ENCODE measurements around the gene GFPT1. TPM values are rescaled to one million over a fixed set of nuclear protein-coding genes. Genes with fewer than 3 reads are reported as not detected.

GFPT1 gene
- polyA plus RNA-seq, 3 donors: 3.6 to 4.5 (median 3.7) TPM

GRCh38 chr2:69333352-69333751 lies 53.7 kb downstream of the GFPT1 start:
- no peaks in the 10 kb centered on the region for H3K27me3 Mint-ChIP-seq (ENCODE audit: low read depth in 3 of 3)
- no peaks in the 10 kb centered on the region for H3K27me3 ChIP-seq (ENCODE audit: control insufficient read depth in 2 of 2, insufficient read depth in 2 of 2, low read length in 2 of 2)
- H3K36me3 ChIP-seq (replicated peaks in 1 of 2; ENCODE audit: control insufficient read depth in 1 of 2, insufficient read depth in 2 of 2, low read length in 2 of 2): peaks cover 59 to 92% of the 10 kb centered on the region in 2 donors
- no peaks in the 10 kb centered on the region for H3K9me3 Mint-ChIP-seq
- H2AFZ ChIP-seq (ENCODE audit: insufficient read depth, low read depth, low read length, poor library complexity, severe bottlenecking): no peak overlapping the region
- H3K36me3 Mint-ChIP-seq: peaks cover 66 to 82% of the 10 kb centered on the region in 2 donors
- no peaks in the 10 kb centered on the region for H3K79me2 ChIP-seq (ENCODE audit: insufficient read depth, low read length)
- H3K27ac ChIP-seq (ENCODE audit: low read depth in 1 of 2, low read length in 2 of 2): no peak overlapping the region
- no peak overlapping the region for H3K4me3 ChIP-seq (replicated peaks in 1 of 3; ENCODE audit: low read depth in 2 of 3, low read length in 3 of 3)
- no peaks in the 10 kb centered on the region for H3K9me3 ChIP-seq (replicated peaks in 1 of 2; ENCODE audit: control insufficient read depth in 1 of 2, insufficient read depth in 1 of 2, low read length in 2 of 2)
- H3K4me1 ChIP-seq (ENCODE audit: control insufficient read depth in 1 of 2, insufficient read depth in 2 of 2, low read length in 2 of 2): no peaks in the 10 kb centered on the region
- H3K4me2 ChIP-seq (replicated peaks; ENCODE audit: extremely low read depth, low read length, poor library complexity, severe bottlenecking): no peak overlapping the region
- H4K20me1 ChIP-seq (ENCODE audit: insufficient read depth, low read length): no peaks in the 10 kb centered on the region
- H3K4me1 Mint-ChIP-seq: no peaks in the 10 kb centered on the region
- H3K4me3 Mint-ChIP-seq: no peak overlapping the region
- no peak overlapping the region for H3K27ac Mint-ChIP-seq
- no peak for DNase-seq
- no CpG with 5 or more reads among the region's 2 CpGs for WGBS (ENCODE audit: insufficient coverage)
- intact Hi-C loops (cut with micrococcal nuclease): no loop called here
- TF ChIP-seq, protein P1, sequence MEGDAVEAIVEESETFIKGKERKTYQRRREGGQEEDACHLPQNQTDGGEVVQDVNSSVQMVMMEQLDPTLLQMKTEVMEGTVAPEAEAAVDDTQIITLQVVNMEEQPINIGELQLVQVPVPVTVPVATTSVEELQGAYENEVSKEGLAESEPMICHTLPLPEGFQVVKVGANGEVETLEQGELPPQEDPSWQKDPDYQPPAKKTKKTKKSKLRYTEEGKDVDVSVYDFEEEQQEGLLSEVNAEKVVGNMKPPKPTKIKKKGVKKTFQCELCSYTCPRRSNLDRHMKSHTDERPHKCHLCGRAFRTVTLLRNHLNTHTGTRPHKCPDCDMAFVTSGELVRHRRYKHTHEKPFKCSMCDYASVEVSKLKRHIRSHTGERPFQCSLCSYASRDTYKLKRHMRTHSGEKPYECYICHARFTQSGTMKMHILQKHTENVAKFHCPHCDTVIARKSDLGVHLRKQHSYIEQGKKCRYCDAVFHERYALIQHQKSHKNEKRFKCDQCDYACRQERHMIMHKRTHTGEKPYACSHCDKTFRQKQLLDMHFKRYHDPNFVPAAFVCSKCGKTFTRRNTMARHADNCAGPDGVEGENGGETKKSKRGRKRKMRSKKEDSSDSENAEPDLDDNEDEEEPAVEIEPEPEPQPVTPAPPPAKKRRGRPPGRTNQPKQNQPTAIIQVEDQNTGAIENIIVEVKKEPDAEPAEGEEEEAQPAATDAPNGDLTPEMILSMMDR (IDR thresholded peaks at IDR 0.05): no peak
- no peak overlapping the region for H3K9ac ChIP-seq (ENCODE audit: insufficient read depth, low read length, poor library complexity, severe bottlenecking)

DNA sequence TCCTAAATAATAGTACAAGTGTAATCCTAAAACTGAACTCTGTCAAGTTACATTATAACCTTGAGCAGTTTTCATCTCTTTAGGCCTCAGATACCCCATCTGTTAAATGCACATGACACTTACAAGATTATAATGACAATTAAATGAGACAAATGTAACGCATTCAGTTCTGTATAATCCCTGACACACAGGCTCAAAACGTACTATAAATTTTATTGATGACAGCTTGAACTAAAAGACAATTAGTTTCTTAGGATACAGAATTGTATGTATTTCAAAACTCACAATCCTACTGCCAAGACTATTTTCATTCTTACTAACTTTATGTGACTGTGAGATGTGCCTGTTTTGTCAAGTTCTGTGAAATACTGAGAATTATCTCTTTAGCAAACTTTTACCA lies 56.2 kb downstream of the GFPT1 start:
- no peaks in the 10 kb centered on the region for H3K27me3 Mint-ChIP-seq (ENCODE audit: low read depth in 3 of 3)
- DNase-seq: no peak
- Histone ChIP-seq H3K9me3 (replicated peaks in 1 of 2; ENCODE audit: control insufficient read depth in 1 of 2, insufficient read depth in 1 of 2, low read length in 2 of 2) (no peaks in the 10 kb centered on the region), H3K9ac (ENCODE audit: insufficient read depth, low read length, poor library complexity, severe bottlenecking) (no peak overlapping the region), H3K79me2 (ENCODE audit: insufficient read depth, low read length) (no peaks in the 10 kb centered on the region), H2AFZ (ENCODE audit: insufficient read depth, low read depth, low read length, poor library complexity, severe bottlenecking) (no peak overlapping the region), H3K27me3 (ENCODE audit: control insufficient read depth in 2 of 2, insufficient read depth in 2 of 2, low read length in 2 of 2) (no peaks in the 10 kb centered on the region), H3K36me3 (replicated peaks in 1 of 2; ENCODE audit: control insufficient read depth in 1 of 2, insufficient read depth in 2 of 2, low read length in 2 of 2) (peaks cover 67 to 93% of the 10 kb centered on the region in 2 donors), H3K4me2 (replicated peaks; ENCODE audit: extremely low read depth, low read length, poor library complexity, severe bottlenecking) (no peak overlapping the region), H3K4me3 (replicated peaks in 1 of 3; ENCODE audit: low read depth in 2 of 3, low read length in 3 of 3) (no peak overlapping the region), H3K4me1 (ENCODE audit: control insufficient read depth in 1 of 2, insufficient read depth in 2 of 2, low read length in 2 of 2) (no peaks in the 10 kb centered on the region), H3K27ac (ENCODE audit: low read depth in 1 of 2, low read length in 2 of 2) (no peak overlapping the region), H4K20me1 (ENCODE audit: insufficient read depth, low read length) (no peaks in the 10 kb centered on the region)
- H3K36me3 Mint-ChIP-seq: peaks cover 68 to 83% of the 10 kb centered on the region in 2 donors
- intact Hi-C loops (cut with micrococcal nuclease): no loop called here
- H3K4me1 Mint-ChIP-seq: no peaks in the 10 kb centered on the region
- H3K9me3 Mint-ChIP-seq: no peaks in the 10 kb centered on the region
- WGBS (ENCODE audit: insufficient coverage): no CpG with 5 or more reads among the region's 2 CpGs
- TF ChIP-seq, protein P1 (IDR thresholded peaks at IDR 0.05): no peak
- H3K27ac Mint-ChIP-seq: no peak overlapping the region
- no peak overlapping the region for H3K4me3 Mint-ChIP-seq
